HepG2 (cell line): ENCODE data around the gene CTSA. TPM values are rescaled to one million over a fixed set of nuclear protein-coding genes. Genes with fewer than 3 reads are reported as not detected.

Experiments
- ATAC-seq: fragments of 200-7000 bp; cut with Tn5 transposase; 3 replicates; pipeline ENCODE4 v1.9.1; 2020; ENCODE audit warnings: mild to moderate bottlenecking, moderate library complexity
- BruUV-seq: library from RNA; stranded (reverse); fragments of 400-500 nt; replicated peaks from 2 replicates; lab custom pipeline; 2021; lab: Mats Ljungman, UMichigan
- CTCF ChIA-PET: fragments of 300-600 bp; formaldehyde crosslinking; extraction: SDS; loops from one replicate; lab custom pipeline; 2021; ENCODE audit warnings: low total read pairs, inconsistent platforms, low intra/inter-chr PET ratio; lab: Yijun Ruan, JAX
- POLR2A ChIA-PET: fragments of 350-600 bp; sonication (Branson Sonifier 250); formaldehyde crosslinking; loops from one replicate; lab custom pipeline; 2020; ENCODE audit warnings: antibody characterized with exemption, inconsistent platforms; lab: Yijun Ruan, JAX
- DNase-seq: peaks from one replicate; pipeline ENCODE4 v3.0.0-alpha.2; 2015; ENCODE audit warnings: low spot score
- FAIRE-seq: peaks from 3 replicates; lab custom pipeline; 2011; peaks lifted over from hg19 to GRCh38; lab: Jason Lieb, UNC
- H2AFZ ChIP-seq: one replicate; pipeline ENCODE4 v1.6.1; 2011; ENCODE audit warnings: low read length, inconsistent platforms
- H3K27ac ChIP-seq: fragments of 300-600 bp; 3 replicates; pipeline ENCODE4 v1.8.0; 2011; ENCODE audit warnings: mixed run types, mild to moderate bottlenecking, mixed read lengths, low read length, inconsistent platforms; ENCODE audit not compliant: insufficient read depth; ENCODE audit errors: extremely low read length
- H3K27me3 ChIP-seq, 2 experiments: fragments of 200-600 bp in 1 of 2; 2 replicates in 1 of 2; 3 replicates in 1 of 2; pipeline versions ENCODE4 v1.6.0 to v1.8.0; 2011; ENCODE audit warnings: low read length in 2 of 2, mild to moderate bottlenecking in 2 of 2, moderate library complexity in 2 of 2, inconsistent platforms in 1 of 2; ENCODE audit not compliant: insufficient read depth in 2 of 2, control insufficient read depth in 1 of 2
- H3K36me3 ChIP-seq, 2 experiments: fragments of 200-600 bp in 1 of 2; replicated peaks in 1 of 2; 2 replicates in 1 of 2; 3 replicates in 1 of 2; pipeline versions ENCODE4 v1.5.1 to v1.8.0; 2011; ENCODE audit warnings: low read length in 2 of 2, inconsistent platforms in 1 of 2; ENCODE audit not compliant: insufficient read depth in 2 of 2, control insufficient read depth in 1 of 2
- H3K4me1 ChIP-seq: 2 replicates; pipeline ENCODE4 v1.5.1; 2012; ENCODE audit warnings: low read length, inconsistent platforms; ENCODE audit not compliant: insufficient read depth
- H3K4me2 ChIP-seq: 2 replicates; pipeline ENCODE4 v1.6.0; 2011; ENCODE audit warnings: low read depth, low read length, inconsistent platforms
- H3K4me3 ChIP-seq, 3 experiments: fragments of 200-600 bp in 1 of 3; sonication (generic), shearing (Covaris generic) in 1 of 3; replicated peaks in 1 of 3; 2 replicates each; pipeline ENCODE4 v1.5.1; 2011 to 2016; ENCODE audit warnings: low read length in 3 of 3, inconsistent platforms in 2 of 3, low read depth in 2 of 3, mild to moderate bottlenecking in 2 of 3, control low read depth in 1 of 3, mixed read lengths in 1 of 3; ENCODE audit not compliant: insufficient read depth in 1 of 3
- H3K79me2 ChIP-seq: one replicate; pipeline ENCODE4 v1.6.1; 2011; ENCODE audit warnings: low read length, inconsistent platforms; ENCODE audit not compliant: insufficient read depth
- H3K9ac ChIP-seq: 2 replicates; pipeline ENCODE4 v1.6.0; 2011; ENCODE audit warnings: mild to moderate bottlenecking, low read depth, low read length, inconsistent platforms; ENCODE audit not compliant: insufficient read depth
- H3K9me3 ChIP-seq: 2 replicates; pipeline ENCODE4 v1.5.1; 2012; ENCODE audit warnings: mild to moderate bottlenecking, low read length
- H4K20me1 ChIP-seq: 2 replicates; pipeline ENCODE4 v1.6.0; 2011; ENCODE audit warnings: inconsistent platforms, mild to moderate bottlenecking, low read length, moderate library complexity; ENCODE audit not compliant: insufficient read depth
- CENPBD1 ChIP-seq: sonication (generic); formaldehyde crosslinking; IDR thresholded peaks from 2 replicates; pipeline ENCODE4 v1.8.0; 2022; ENCODE audit warnings: missing genetic modification reagents, low read depth, mild to moderate bottlenecking, borderline replicate concordance
- EED ChIP-seq: sonication (generic); formaldehyde crosslinking; IDR thresholded peaks from 2 replicates; pipeline ENCODE4 v1.5.0; 2020; ENCODE audit warnings: mild to moderate bottlenecking, missing genetic modification reagents
- FOXP1 ChIP-seq, 2 experiments: fragments of 450-650 bp in 1 of 2; IDR thresholded peaks; 2 replicates each; pipeline ENCODE4 v1.6.1; 2017 to 2018; ENCODE audit warnings: antibody characterized with exemption in 1 of 2
- ISL2 ChIP-seq: sonication (generic); formaldehyde crosslinking; IDR thresholded peaks from 2 replicates; pipeline ENCODE4 v1.5.0; 2020; ENCODE audit warnings: missing genetic modification reagents
- NFE2L2 ChIP-seq: fragments of 150-350 bp; IDR thresholded peaks from 2 replicates; pipeline ENCODE4 v1.6.1; 2014; ENCODE audit warnings: low read length
- RFXAP ChIP-seq: sonication (generic); formaldehyde crosslinking; IDR thresholded peaks from 2 replicates; pipeline ENCODE4 v1.4.0; 2020; ENCODE audit warnings: missing genetic modification reagents, borderline replicate concordance
- TP53 ChIP-seq: sonication (generic); formaldehyde crosslinking; conservative IDR thresholded peaks from 2 replicates; pipeline ENCODE4 v1.4.0; 2020; ENCODE audit warnings: missing genetic modification reagents
- ZBTB46 ChIP-seq: sonication (generic); formaldehyde crosslinking; IDR thresholded peaks from 2 replicates; pipeline ENCODE4 v1.4.0; 2020; ENCODE audit warnings: mild to moderate bottlenecking, missing genetic modification reagents, borderline replicate concordance
- ZMYM3 ChIP-seq: sonication (generic); formaldehyde crosslinking; IDR thresholded peaks from 2 replicates; pipeline ENCODE4 v1.5.1; 2020; ENCODE audit warnings: mild to moderate bottlenecking, missing genetic modification reagents
- ZNF234 ChIP-seq: sonication (generic); formaldehyde crosslinking; conservative IDR thresholded peaks from 2 replicates; pipeline ENCODE4 v1.5.1; 2020; ENCODE audit warnings: mild to moderate bottlenecking, missing genetic modification reagents
- ZNF891 ChIP-seq: sonication (generic); formaldehyde crosslinking; IDR thresholded peaks from 2 replicates; pipeline ENCODE4 v1.5.0; 2020; ENCODE audit warnings: mild to moderate bottlenecking, missing genetic modification reagents
- WGBS: methylation state at CpG from one replicate; pipeline ENCODE4 v1.1.6; 2017; ENCODE audit warnings: low lambda C conversion rate; 5-methylcytosine and 5-hydroxymethylcytosine counted together
- in situ Hi-C: cut with HindIII; loops from 2 replicates; pipeline ENCODE4 v1.10.0; 2017; ENCODE audit warnings: low pct_unique_long_range_greater_than_20kb; ENCODE audit not compliant: extremely low pct_ligation_motif_present
- intact Hi-C: fragments of 100-400 bp; cut with micrococcal nuclease; formaldehyde crosslinking; loops from one replicate; pipeline ENCODE4 v1.10.0; 2022; ENCODE audit not compliant: unreplicated experiment
- polyA plus RNA-seq, 8 experiments: library from polyadenylated mRNA; depleted of rRNA in 3 of 8; stranded (reverse) in 7 of 8; unstranded in 1 of 8; fragments of >200 nt; fragmentation: Illumina TruSeq in 4 of 8; extraction: Trizol in 4 of 8; gene quantifications; 2 replicates each; pipeline versions ENCODE4 v1.2.1 to v1.2.3, GENCODE V29; 2011 to 2016; ENCODE audit warnings: low read depth in 4 of 8, missing spikeins in 1 of 8, mixed read lengths in 1 of 8; ENCODE audit not compliant: insufficient read depth in 1 of 8
- total RNA-seq, 5 experiments: library from RNA; depleted of rRNA; stranded (reverse); fragments of >200 nt; fragmentation: Illumina TruSeq; extraction: Trizol; gene quantifications; 2 replicates each; pipeline ENCODE4 v1.2.3, GENCODE V29; 2016; ENCODE audit warnings: low read depth in 1 of 5
- TF ChIP-seq, protein P1 (sequence below): sonication (generic); formaldehyde crosslinking; IDR thresholded peaks from 2 replicates; pipeline ENCODE4 v1.4.0; 2020; ENCODE audit warnings: missing genetic modification reagents, mild to moderate bottlenecking, borderline replicate concordance
- TF ChIP-seq, protein P2 (sequence below): sonication (generic); formaldehyde crosslinking; IDR thresholded peaks from 2 replicates; pipeline ENCODE4 v1.4.0; 2020; ENCODE audit warnings: mild to moderate bottlenecking, missing genetic modification reagents
- TF ChIP-seq, protein P3 (sequence below): sonication (generic); formaldehyde crosslinking; IDR thresholded peaks from 2 replicates; pipeline ENCODE4 v1.5.1; 2020; ENCODE audit warnings: missing genetic modification reagents, mild to moderate bottlenecking, borderline replicate concordance

Gene CTSA
- total and polyA plus RNA-seq, 2 of the 13 experiments (the other 11 are each of a cell fraction or from before 2014, with no cell fraction given), result 202 to 231 TPM

- peaks cover 9% of the 10 kb centered on the region for H3K79me2 ChIP-seq
- BruUV-seq, result no TSS peak
- H3K27me3 ChIP-seq, result no peaks in the 10 kb centered on the region
- no peak overlapping the region for H2AFZ ChIP-seq
- CTCF ChIA-PET, result no interaction called here
- H3K4me1 ChIP-seq, result peaks cover 15% of the 10 kb centered on the region
- no peak for DNase-seq
- no peak overlapping the region for H3K27ac ChIP-seq
- H3K4me3 ChIP-seq, result no peak overlapping the region
- no peak overlapping the region for H3K4me2 ChIP-seq
- intact Hi-C loops, result no loop called here
- no peaks in the 10 kb centered on the region for H3K9me3 ChIP-seq
- H3K36me3 ChIP-seq, result peaks cover 52 to 63% of the 10 kb centered on the region in 2 experiments
- in situ Hi-C loops, result no loop called here
- no peak for FAIRE-seq
- no peak for ATAC-seq
- 99% methylated on average over 14 of the region's 14 CpGs for WGBS
- POLR2A ChIA-PET, result interaction anchor here (0.7 to 1.4 kb wide), 4 partner anchors 9 to 37 kb away, joined by 3 to 11 read pairs (median 3); no protein-coding TSS in a partner anchor
- H4K20me1 ChIP-seq, result no peaks in the 10 kb centered on the region
- no peak overlapping the region for H3K9ac ChIP-seq
- TF ChIP-seq CENPBD1 (CRISPR knock-in tag) (no peak), ZNF891 (CRISPR knock-in tag) (peak; percentile 69; the same call in 1 of the 2 replicates), NFE2L2 (no peak), ISL2 (CRISPR knock-in tag) (no peak), FOXP1 (IDR thresholded peaks at IDR 0.05) (no peak), FOXP1 (CRISPR knock-in tag; IDR thresholded peaks at IDR 0.05) (no peak), EED (no peak), RFXAP (no peak), ZNF234 (no peak), ZBTB46 (CRISPR knock-in tag) (no peak), TP53 (CRISPR knock-in tag) (no peak), ZMYM3 (CRISPR knock-in tag) (no peak)
- TF ChIP-seq, protein P1, sequence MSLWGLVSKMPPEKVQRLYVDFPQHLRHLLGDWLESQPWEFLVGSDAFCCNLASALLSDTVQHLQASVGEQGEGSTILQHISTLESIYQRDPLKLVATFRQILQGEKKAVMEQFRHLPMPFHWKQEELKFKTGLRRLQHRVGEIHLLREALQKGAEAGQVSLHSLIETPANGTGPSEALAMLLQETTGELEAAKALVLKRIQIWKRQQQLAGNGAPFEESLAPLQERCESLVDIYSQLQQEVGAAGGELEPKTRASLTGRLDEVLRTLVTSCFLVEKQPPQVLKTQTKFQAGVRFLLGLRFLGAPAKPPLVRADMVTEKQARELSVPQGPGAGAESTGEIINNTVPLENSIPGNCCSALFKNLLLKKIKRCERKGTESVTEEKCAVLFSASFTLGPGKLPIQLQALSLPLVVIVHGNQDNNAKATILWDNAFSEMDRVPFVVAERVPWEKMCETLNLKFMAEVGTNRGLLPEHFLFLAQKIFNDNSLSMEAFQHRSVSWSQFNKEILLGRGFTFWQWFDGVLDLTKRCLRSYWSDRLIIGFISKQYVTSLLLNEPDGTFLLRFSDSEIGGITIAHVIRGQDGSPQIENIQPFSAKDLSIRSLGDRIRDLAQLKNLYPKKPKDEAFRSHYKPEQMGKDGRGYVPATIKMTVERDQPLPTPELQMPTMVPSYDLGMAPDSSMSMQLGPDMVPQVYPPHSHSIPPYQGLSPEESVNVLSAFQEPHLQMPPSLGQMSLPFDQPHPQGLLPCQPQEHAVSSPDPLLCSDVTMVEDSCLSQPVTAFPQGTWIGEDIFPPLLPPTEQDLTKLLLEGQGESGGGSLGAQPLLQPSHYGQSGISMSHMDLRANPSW (CRISPR knock-in tag), result no peak
- TF ChIP-seq, protein P2, sequence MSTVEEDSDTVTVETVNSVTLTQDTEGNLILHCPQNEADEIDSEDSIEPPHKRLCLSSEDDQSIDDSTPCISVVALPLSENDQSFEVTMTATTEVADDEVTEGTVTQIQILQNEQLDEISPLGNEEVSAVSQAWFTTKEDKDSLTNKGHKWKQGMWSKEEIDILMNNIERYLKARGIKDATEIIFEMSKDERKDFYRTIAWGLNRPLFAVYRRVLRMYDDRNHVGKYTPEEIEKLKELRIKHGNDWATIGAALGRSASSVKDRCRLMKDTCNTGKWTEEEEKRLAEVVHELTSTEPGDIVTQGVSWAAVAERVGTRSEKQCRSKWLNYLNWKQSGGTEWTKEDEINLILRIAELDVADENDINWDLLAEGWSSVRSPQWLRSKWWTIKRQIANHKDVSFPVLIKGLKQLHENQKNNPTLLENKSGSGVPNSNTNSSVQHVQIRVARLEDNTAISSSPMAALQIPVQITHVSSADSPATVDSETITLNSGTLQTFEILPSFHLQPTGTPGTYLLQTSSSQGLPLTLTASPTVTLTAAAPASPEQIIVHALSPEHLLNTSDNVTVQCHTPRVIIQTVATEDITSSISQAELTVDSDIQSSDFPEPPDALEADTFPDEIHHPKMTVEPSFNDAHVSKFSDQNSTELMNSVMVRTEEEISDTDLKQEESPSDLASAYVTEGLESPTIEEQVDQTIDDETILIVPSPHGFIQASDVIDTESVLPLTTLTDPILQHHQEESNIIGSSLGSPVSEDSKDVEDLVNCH (CRISPR knock-in tag), result no peak
- TF ChIP-seq, protein P3, sequence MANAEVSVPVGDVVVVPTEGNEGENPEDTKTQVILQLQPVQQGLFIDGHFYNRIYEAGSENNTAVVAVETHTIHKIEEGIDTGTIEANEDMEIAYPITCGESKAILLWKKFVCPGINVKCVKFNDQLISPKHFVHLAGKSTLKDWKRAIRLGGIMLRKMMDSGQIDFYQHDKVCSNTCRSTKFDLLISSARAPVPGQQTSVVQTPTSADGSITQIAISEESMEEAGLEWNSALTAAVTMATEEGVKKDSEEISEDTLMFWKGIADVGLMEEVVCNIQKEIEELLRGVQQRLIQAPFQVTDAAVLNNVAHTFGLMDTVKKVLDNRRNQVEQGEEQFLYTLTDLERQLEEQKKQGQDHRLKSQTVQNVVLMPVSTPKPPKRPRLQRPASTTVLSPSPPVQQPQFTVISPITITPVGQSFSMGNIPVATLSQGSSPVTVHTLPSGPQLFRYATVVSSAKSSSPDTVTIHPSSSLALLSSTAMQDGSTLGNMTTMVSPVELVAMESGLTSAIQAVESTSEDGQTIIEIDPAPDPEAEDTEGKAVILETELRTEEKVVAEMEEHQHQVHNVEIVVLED (CRISPR knock-in tag), result no peak
Measured at GRCh38 chr20:45896641-45897161, 5.6 kb downstream of the CTSA start.
